GM23248 (cell line): Measurements from ENCODE around the gene ZNF70. TPM values are rescaled to one million over a fixed set of nuclear protein-coding genes. Genes with fewer than 3 reads are reported as not detected.

Source experiments
- DNase-seq: peaks from one replicate; pipeline ENCODE4 v3.0.0-alpha.2; 2015
- H2AFZ ChIP-seq: fragments of 200-600 bp; sonication (generic); 2 replicates; pipeline ENCODE4 v1.6.1; 2016; ENCODE audit warnings: antibody characterized with exemption
- H3F3A ChIP-seq: fragments of 200-600 bp; sonication (generic); 2 replicates; pipeline ENCODE4 v1.6.1; 2016; ENCODE audit warnings: mild to moderate bottlenecking, antibody characterized with exemption, mixed run types; ENCODE audit not compliant: insufficient read depth
- H3K27ac ChIP-seq: fragments of 200-600 bp; sonication (generic); 2 replicates; pipeline ENCODE4 v1.5.1; 2016; ENCODE audit warnings: mild to moderate bottlenecking
- H3K27me3 ChIP-seq: fragments of 200-600 bp; sonication (generic); replicated peaks from 2 replicates; pipeline ENCODE4 v1.6.1; 2016; ENCODE audit warnings: mild to moderate bottlenecking; ENCODE audit not compliant: insufficient read depth
- H3K36me3 ChIP-seq: fragments of 200-600 bp; sonication (generic); 2 replicates; pipeline ENCODE4 v1.6.1; 2016; ENCODE audit warnings: low read depth, mild to moderate bottlenecking
- H3K4me1 ChIP-seq: fragments of 200-600 bp; sonication (generic); 2 replicates; pipeline ENCODE4 v1.6.1; 2016; ENCODE audit warnings: mild to moderate bottlenecking; ENCODE audit not compliant: insufficient read depth
- H3K4me2 ChIP-seq: fragments of 200-600 bp; sonication (generic); one replicate; pipeline ENCODE4 v1.6.1; 2016; ENCODE audit warnings: mild to moderate bottlenecking; ENCODE audit not compliant: unreplicated experiment
- H3K4me3 ChIP-seq: fragments of 200-600 bp; sonication (generic); 2 replicates; pipeline ENCODE4 v1.5.1; 2016; ENCODE audit warnings: mild to moderate bottlenecking
- H3K79me2 ChIP-seq: fragments of 200-600 bp; sonication (generic); 2 replicates; pipeline ENCODE4 v1.6.1; 2016; ENCODE audit warnings: mild to moderate bottlenecking; ENCODE audit not compliant: insufficient read depth
- H3K9ac ChIP-seq: fragments of 200-600 bp; sonication (generic); 2 replicates; pipeline ENCODE4 v1.6.1; 2016; ENCODE audit warnings: mild to moderate bottlenecking
- H3K9me2 ChIP-seq: fragments of 200-600 bp; sonication (generic); 2 replicates; pipeline ENCODE4 v1.6.1; 2016; ENCODE audit warnings: mixed run types, mild to moderate bottlenecking, moderate library complexity; ENCODE audit not compliant: insufficient read depth
- H3K9me3 ChIP-seq: fragments of 200-600 bp; sonication (generic); one replicate; pipeline ENCODE4 v1.6.1; 2017; ENCODE audit warnings: low read depth
- H4K20me1 ChIP-seq: fragments of 200-600 bp; sonication (generic); 2 replicates; pipeline ENCODE4 v1.6.0; 2016; ENCODE audit not compliant: insufficient read depth
- EZH2 ChIP-seq: fragments of 200-600 bp; sonication (generic); IDR thresholded peaks from 2 replicates; pipeline ENCODE4 v1.6.1; 2018; ENCODE audit warnings: antibody characterized with exemption, mild to moderate bottlenecking; ENCODE audit not compliant: insufficient read depth, poor library complexity, severe bottlenecking
- EZH2phosphoT487 ChIP-seq: fragments of 200-600 bp; sonication (generic); IDR thresholded peaks from 2 replicates; pipeline ENCODE4 v1.6.1; 2018; ENCODE audit warnings: antibody characterized with exemption, moderate library complexity, mild to moderate bottlenecking, low read depth; ENCODE audit not compliant: insufficient read depth
- WGBS, 2 experiments: methylation state at CpG; one replicate each; pipeline ENCODE4 v1.1.6; 2015 to 2017; ENCODE audit warnings: low lambda C conversion rate in 2 of 2, low coverage in 1 of 2; ENCODE audit errors: missing lambda C conversion rate in 2 of 2; 5-methylcytosine and 5-hydroxymethylcytosine counted together
- in situ Hi-C: fragments of 300-500 bp; cut with MboI; formaldehyde crosslinking; loops from 2 replicates; pipeline ENCODE4 v1.15.0; 2020
- polyA plus RNA-seq: library from polyadenylated mRNA; unstranded; fragments of >200 nt; fragmentation: Nextera tagmentation; extraction: Ambion mirVana; gene quantifications from 2 replicates; pipeline ENCODE4 v1.2.1, GENCODE V29; 2016
- total RNA-seq: library from RNA; depleted of rRNA; stranded (reverse); fragments of >200 nt; shearing (Covaris generic); gene quantifications from 2 replicates; pipeline ENCODE4 v1.2.3, GENCODE V29; 2014

ZNF70 gene
- total and polyA plus RNA-seq, 2 experiments from 2014 or later, result 1.0 to 2.5 TPM

- peaks cover 9% of the 10 kb centered on the region for H3K4me1 ChIP-seq
- no peaks in the 10 kb centered on the region for H3K27me3 ChIP-seq
- 52 to 57% methylated on average over 8 to 17 of the region's 17 CpGs for WGBS, 2 experiments
- H3K9me3 ChIP-seq, result no peaks in the 10 kb centered on the region
- H3K27ac ChIP-seq, result no peak overlapping the region
- no peaks in the 10 kb centered on the region for H3K36me3 ChIP-seq
- H3K4me3 ChIP-seq, result no peak overlapping the region
- no peaks in the 10 kb centered on the region for H3K9me2 ChIP-seq
- no peak overlapping the region for H3K4me2 ChIP-seq
- no peak overlapping the region for H2AFZ ChIP-seq
- no peak for TF ChIP-seq EZH2phosphoT487
- no peak for TF ChIP-seq EZH2
- in situ Hi-C loops, result no loop called here
- no peak for DNase-seq
- no peaks in the 10 kb centered on the region for H3F3A ChIP-seq
- no peak overlapping the region for H3K9ac ChIP-seq
- no peaks in the 10 kb centered on the region for H4K20me1 ChIP-seq
- H3K79me2 ChIP-seq, result no peaks in the 10 kb centered on the region
Observed at GRCh38 chr22:23763579-23763945, 12.7 kb upstream of the ZNF70 start.

DNA sequence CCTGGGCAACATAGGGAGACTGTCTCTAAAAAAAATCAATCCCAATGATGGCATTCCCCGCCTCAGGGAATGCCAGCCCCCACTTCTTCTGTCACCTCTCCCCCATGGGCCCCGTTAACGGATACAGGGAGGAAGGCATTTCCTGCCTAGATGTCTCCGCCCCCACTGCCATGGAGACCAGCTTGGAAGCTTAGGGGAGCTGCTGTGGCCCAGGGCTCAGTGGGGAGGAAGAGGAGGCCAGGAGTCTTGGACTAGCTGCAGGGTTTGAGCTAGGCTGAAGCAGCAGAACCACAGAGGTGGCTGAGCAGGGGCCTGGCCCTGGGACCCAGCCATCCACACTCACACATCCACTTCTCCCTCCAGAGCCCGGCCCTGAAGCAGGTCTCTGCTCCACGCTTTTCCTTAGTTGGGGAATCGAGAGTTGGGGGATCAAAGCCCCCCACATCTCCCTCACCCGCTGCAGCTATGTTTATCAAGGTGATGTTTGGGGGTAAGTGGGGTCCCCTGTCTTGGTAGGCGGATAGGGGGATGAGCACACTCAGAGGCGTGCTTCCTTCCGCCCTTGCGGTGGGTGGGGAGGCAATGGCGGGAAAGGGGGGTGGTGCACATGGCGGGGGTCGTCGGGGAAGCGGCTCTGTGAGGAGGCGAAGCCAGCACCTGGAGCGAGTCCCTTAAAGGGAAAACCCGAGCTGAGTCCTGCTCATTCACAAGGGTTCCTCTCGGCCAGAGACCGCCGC lies 12.1 kb upstream of the ZNF70 start, which contains the start of gene C22orf15:
Gene C22orf15, plus strand, starts transcription at position 149 of the 737 bp plus-strand sequence. Its CDS starts 317 bp downstream, at position 466.
- H3K4me3 ChIP-seq, result 0 out of 2 replicates have a peak within 1 kb of the TSS, but pooled peaks have one; percentile 7
- no peaks in the 10 kb centered on the region for H3F3A ChIP-seq
- H3K9me3 ChIP-seq, result no peaks in the 10 kb centered on the region
- in situ Hi-C loops, result no loop called here
- WGBS, 2 experiments, result 61 to 64% methylated on average over 15 to 23 of the region's 23 CpGs
- no peaks in the 10 kb centered on the region for H3K27me3 ChIP-seq
- no peak within 1 kb of the TSS for H3K9ac ChIP-seq
- no peaks in the 10 kb centered on the region for H3K79me2 ChIP-seq
- TF ChIP-seq EZH2phosphoT487, result no peak
- TF ChIP-seq EZH2, result no peak
- peak; percentile 49 for DNase-seq
- peak within 1 kb of the TSS; percentile 82 for H2AFZ ChIP-seq
- no peaks in the 10 kb centered on the region for H3K36me3 ChIP-seq
- no peak within 1 kb of the TSS for H3K27ac ChIP-seq
- H3K9me2 ChIP-seq, result no peaks in the 10 kb centered on the region
- peak within 1 kb of the TSS; percentile 28 for H3K4me2 ChIP-seq
- peaks cover 9% of the 10 kb centered on the region for H3K4me1 ChIP-seq
- no peaks in the 10 kb centered on the region for H4K20me1 ChIP-seq

GRCh38 chr22:23760056-23760455 lies 9.1 kb upstream of the ZNF70 start:
- no peak overlapping the region for H3K9ac ChIP-seq
- no peak overlapping the region for H3K4me3 ChIP-seq
- H3K4me1 ChIP-seq, result peaks cover 9% of the 10 kb centered on the region
- no peaks in the 10 kb centered on the region for H3K36me3 ChIP-seq
- 90 to 92% methylated on average over 6 of the region's 6 CpGs for WGBS, 2 experiments
- no peak overlapping the region for H3K4me2 ChIP-seq
- no peaks in the 10 kb centered on the region for H3K27me3 ChIP-seq
- no peak for DNase-seq
- no peak overlapping the region for H3K27ac ChIP-seq
- H3K79me2 ChIP-seq, result no peaks in the 10 kb centered on the region
- H3K9me3 ChIP-seq, result no peaks in the 10 kb centered on the region
- no peak for TF ChIP-seq EZH2phosphoT487
- H2AFZ ChIP-seq, result no peak overlapping the region
- in situ Hi-C loops, result no loop called here
- H3K9me2 ChIP-seq, result no peaks in the 10 kb centered on the region
- 0 out of 2 replicates have a peak, but pooled peaks cover 4% of the 10 kb centered on the region for H3F3A ChIP-seq
- no peaks in the 10 kb centered on the region for H4K20me1 ChIP-seq

DNA sequence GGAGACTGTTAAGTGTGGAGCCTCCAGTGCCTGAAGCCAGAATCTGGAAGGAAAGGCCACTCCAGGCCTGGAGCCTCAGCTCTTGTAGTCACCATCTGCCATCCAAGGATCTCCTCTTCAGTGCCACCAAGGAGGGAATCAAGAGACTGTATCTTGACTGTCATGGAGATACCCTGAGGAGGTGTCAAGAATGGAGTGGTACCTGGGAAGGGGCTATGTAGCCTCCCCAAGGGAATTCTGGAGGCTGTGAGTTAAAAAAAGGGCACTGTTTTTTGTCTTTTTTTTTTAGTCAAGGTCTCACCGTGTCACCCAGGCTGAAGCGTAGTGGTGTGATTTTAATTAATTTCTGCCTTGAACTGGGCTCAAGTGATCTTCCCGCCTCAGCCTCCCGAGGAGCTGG lies 8.7 kb upstream of the ZNF70 start:
- no peak overlapping the region for H3K9ac ChIP-seq
- H3K4me3 ChIP-seq, result no peak overlapping the region
- no peaks in the 10 kb centered on the region for H3K9me2 ChIP-seq
- H3F3A ChIP-seq, result 0 out of 2 replicates have a peak, but pooled peaks cover 6% of the 10 kb centered on the region
- DNase-seq, result no peak
- H2AFZ ChIP-seq, result no peak overlapping the region
- no peaks in the 10 kb centered on the region for H3K79me2 ChIP-seq
- 75 to 85% methylated on average over 4 of the region's 4 CpGs for WGBS, 2 experiments
- H3K4me1 ChIP-seq, result peaks cover 9% of the 10 kb centered on the region
- H3K27me3 ChIP-seq, result no peaks in the 10 kb centered on the region
- in situ Hi-C loops, result no loop called here
- H4K20me1 ChIP-seq, result no peaks in the 10 kb centered on the region
- H3K9me3 ChIP-seq, result no peaks in the 10 kb centered on the region
- H3K27ac ChIP-seq, result no peak overlapping the region
- H3K36me3 ChIP-seq, result no peaks in the 10 kb centered on the region
- TF ChIP-seq EZH2 (no peak), EZH2phosphoT487 (no peak)
- H3K4me2 ChIP-seq, result no peak overlapping the region
